SIG-M5 treated with dmso at 0.1 percent for 504 hours (cell line): ENCODE measurements around the gene ZCCHC14.
"Not testable (repeated sequence)": the region's sequence is repeated elsewhere in the genome, so short reads cannot be mapped to it uniquely, and the experiment has no call there.

Source experiments
- DNase-seq: peaks from one replicate; lab custom pipeline; 2025; ENCODE audit not compliant: unreplicated experiment; lab: John Stamatoyannopoulos, UW

ZCCHC14 gene

GRCh38 chr16:87366930-87367329 lies 125.9 kb downstream of the ZCCHC14 start:
- no peak for DNase-seq

- no peak for DNase-seq
These were observed 126.5 kb downstream of the ZCCHC14 start for GRCh38 chr16:87366288-87366687.

- no peak for DNase-seq
These were observed 127.7 kb downstream of the ZCCHC14 start for GRCh38 chr16:87365021-87365713.

- DNase-seq = no peak
These were observed 128.9 kb downstream of the ZCCHC14 start for GRCh38 chr16:87363771-87364455.

- DNase-seq = not testable (repeated sequence)
These were observed 129.8 kb downstream of the ZCCHC14 start for GRCh38 chr16:87362828-87363559.

GRCh38 chr16:87361916-87362619 lies 130.8 kb downstream of the ZCCHC14 start:
- DNase-seq = no peak

- DNase-seq = no peak
These were observed 131.8 kb downstream of the ZCCHC14 start for GRCh38 chr16:87360862-87361610.

- DNase-seq = no peak
These were observed 133.7 kb downstream of the ZCCHC14 start for GRCh38 chr16:87359121-87359520.

- DNase-seq = no peak
These were observed 134.1 kb downstream of the ZCCHC14 start for GRCh38 chr16:87358696-87359095.

GRCh38 chr16:87358250-87358649 lies 134.6 kb downstream of the ZCCHC14 start:
- no peak for DNase-seq

GRCh38 chr16:87356491-87356853 lies 136.4 kb downstream of the ZCCHC14 start:
- DNase-seq = no peak
